Keratinocyte (primary cell): ENCODE results near the gene CDC42EP3.

Source experiments
- EZH2 ChIP-seq: IDR thresholded peaks from one replicate; pipeline ENCODE4 v1.6.1; 2012; ENCODE audit warnings: inconsistent platforms, mild to moderate bottlenecking, low read length, moderate library complexity
- TF ChIP-seq, protein P1 (sequence below), 3 experiments: IDR thresholded peaks in 1 of 3; conservative IDR thresholded peaks in 1 of 3; optimal IDR thresholded peaks in 1 of 3; 2 replicates in 2 of 3; 3 replicates in 1 of 3; pipeline versions ENCODE3 to v1.5.1; 2011; ENCODE audit warnings: low read length in 3 of 3, mild to moderate bottlenecking in 3 of 3, moderate library complexity in 2 of 3, control low read depth in 1 of 3, inconsistent platforms in 1 of 3; ENCODE audit not compliant: insufficient read depth in 2 of 3; ENCODE audit errors: extremely low read depth in 1 of 3

DNA sequence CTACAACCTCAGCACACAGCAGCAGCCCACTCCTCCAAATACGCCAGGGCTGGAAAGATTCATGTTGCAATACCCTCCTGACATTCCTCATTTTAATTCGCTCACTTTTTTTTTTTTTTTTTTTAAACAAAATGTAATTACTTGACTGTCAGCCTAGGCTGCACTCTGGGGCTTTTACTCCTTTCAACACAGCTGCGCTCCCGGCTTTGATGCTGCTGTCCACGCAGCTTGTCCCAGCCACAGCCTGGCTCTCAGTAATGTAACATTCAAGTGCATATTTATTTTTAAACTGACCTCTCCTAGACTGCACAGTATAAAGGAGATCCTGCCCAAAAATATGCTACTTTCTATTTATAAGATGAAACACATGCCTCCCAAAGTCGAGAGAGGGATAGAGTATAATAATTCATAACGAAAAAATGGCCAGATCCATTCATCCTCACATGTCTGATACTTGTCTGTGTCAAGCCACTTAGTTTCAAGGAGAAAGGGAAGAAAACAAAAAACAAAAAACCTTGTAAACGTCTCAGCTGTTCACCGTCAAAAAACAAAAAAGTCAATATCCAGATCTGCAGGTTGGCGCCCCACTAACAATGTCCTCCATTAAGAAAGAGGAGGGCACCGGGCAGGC lies 949 bp downstream of the CDC42EP3 start:
- TF ChIP-seq, protein P1, sequence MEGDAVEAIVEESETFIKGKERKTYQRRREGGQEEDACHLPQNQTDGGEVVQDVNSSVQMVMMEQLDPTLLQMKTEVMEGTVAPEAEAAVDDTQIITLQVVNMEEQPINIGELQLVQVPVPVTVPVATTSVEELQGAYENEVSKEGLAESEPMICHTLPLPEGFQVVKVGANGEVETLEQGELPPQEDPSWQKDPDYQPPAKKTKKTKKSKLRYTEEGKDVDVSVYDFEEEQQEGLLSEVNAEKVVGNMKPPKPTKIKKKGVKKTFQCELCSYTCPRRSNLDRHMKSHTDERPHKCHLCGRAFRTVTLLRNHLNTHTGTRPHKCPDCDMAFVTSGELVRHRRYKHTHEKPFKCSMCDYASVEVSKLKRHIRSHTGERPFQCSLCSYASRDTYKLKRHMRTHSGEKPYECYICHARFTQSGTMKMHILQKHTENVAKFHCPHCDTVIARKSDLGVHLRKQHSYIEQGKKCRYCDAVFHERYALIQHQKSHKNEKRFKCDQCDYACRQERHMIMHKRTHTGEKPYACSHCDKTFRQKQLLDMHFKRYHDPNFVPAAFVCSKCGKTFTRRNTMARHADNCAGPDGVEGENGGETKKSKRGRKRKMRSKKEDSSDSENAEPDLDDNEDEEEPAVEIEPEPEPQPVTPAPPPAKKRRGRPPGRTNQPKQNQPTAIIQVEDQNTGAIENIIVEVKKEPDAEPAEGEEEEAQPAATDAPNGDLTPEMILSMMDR (optimal IDR thresholded peaks at IDR 0.05 in 1 of 3, IDR thresholded peaks at IDR 0.05 in 1 of 3, conservative IDR thresholded peaks at IDR 0.05 in 1 of 3; ENCODE audit: extremely low read depth in 1 of 3, insufficient read depth in 2 of 3, low read length in 3 of 3) = no peak
- no peak for TF ChIP-seq EZH2
